Caco-2 (cell line): ENCODE results near the gene HIBCH. TPM values are rescaled to one million over a fixed set of nuclear protein-coding genes. Genes with fewer than 3 reads are reported as not detected.

Source experiments
- BruUV-seq: library from RNA; stranded (reverse); fragments of 400-500 nt; replicated peaks from 2 replicates; lab custom pipeline; 2021; lab: Mats Ljungman, UMichigan
- CTCF ChIA-PET: fragments of 300-600 bp; sonication (Branson Sonifier 250); formaldehyde crosslinking; loops from one replicate; lab custom pipeline; 2022; ENCODE audit warnings: antibody characterized with exemption; lab: Charles Lee
- POLR2A ChIA-PET: fragments of 300-600 bp; sonication (Branson Sonifier 250); formaldehyde crosslinking; loops from one replicate; lab custom pipeline; 2022; ENCODE audit warnings: antibody characterized with exemption; lab: Charles Lee
- DNase-seq, 2 experiments: peaks; one replicate each; pipeline versions ENCODE4 v3.0.0 to v3.0.0-alpha.2; 2020 to 2022
- H3K27me3 ChIP-seq: replicated peaks from 2 replicates; pipeline ENCODE4 v1.6.0; 2011; ENCODE audit warnings: low read length; ENCODE audit not compliant: control insufficient read depth, insufficient read depth
- H3K36me3 ChIP-seq: 2 replicates; pipeline ENCODE4 v1.5.1; 2011; ENCODE audit warnings: low read length; ENCODE audit not compliant: control insufficient read depth, insufficient read depth
- H3K4me1 ChIP-seq: fragments of 250-450 bp; sonication (Bioruptor Pico); 2 replicates; pipeline ENCODE4 v1.5.1; 2020; ENCODE audit warnings: mild to moderate bottlenecking
- H3K4me3 ChIP-seq: 2 replicates; pipeline ENCODE4 v1.5.1; 2011; ENCODE audit warnings: low read depth, mild to moderate bottlenecking, control low read depth, low read length
- H3K9me3 ChIP-seq: fragments of 250-450 bp; sonication (Bioruptor Pico); 2 replicates; pipeline ENCODE4 v1.5.1; 2020; ENCODE audit warnings: mild to moderate bottlenecking, moderate library complexity
- H3K27ac Mint-ChIP-seq: one replicate; pipeline ENCODE4 v1.8.0; 2022; ENCODE audit warnings: mixed read lengths; ENCODE audit not compliant: unreplicated experiment
- H3K27me3 Mint-ChIP-seq: one replicate; pipeline ENCODE4 v1.8.0; 2022; ENCODE audit warnings: mixed read lengths; ENCODE audit not compliant: insufficient read depth, unreplicated experiment
- H3K36me3 Mint-ChIP-seq: one replicate; pipeline ENCODE4 v1.8.0; 2022; ENCODE audit warnings: mild to moderate bottlenecking, mixed read lengths; ENCODE audit not compliant: insufficient read depth, unreplicated experiment
- H3K4me1 Mint-ChIP-seq: one replicate; pipeline ENCODE4 v1.8.0; 2022; ENCODE audit warnings: low read depth, mixed read lengths; ENCODE audit not compliant: unreplicated experiment
- H3K4me3 Mint-ChIP-seq: one replicate; pipeline ENCODE4 v1.8.0; 2022; ENCODE audit warnings: mild to moderate bottlenecking, moderate library complexity, mixed read lengths; ENCODE audit not compliant: unreplicated experiment
- H3K9me3 Mint-ChIP-seq: one replicate; pipeline ENCODE4 v1.8.0; 2022; ENCODE audit warnings: mixed read lengths; ENCODE audit not compliant: unreplicated experiment
- CTCF ChIP-seq, 2 experiments: fragments of 200-600 bp in 1 of 2; IDR thresholded peaks; 1 replicate in 1 of 2; 2 replicates in 1 of 2; pipeline versions ENCODE4 v1.5.1 to v1.8.0; 2011 to 2022; ENCODE audit warnings: antibody characterized with exemption in 1 of 2, control low read depth in 1 of 2, inconsistent platforms in 1 of 2, low read depth in 1 of 2, low read length in 1 of 2, mild to moderate bottlenecking in 1 of 2, moderate library complexity in 1 of 2; ENCODE audit not compliant: insufficient read depth in 1 of 2, severe bottlenecking in 1 of 2, unreplicated experiment in 1 of 2
- intact Hi-C: fragments of 100-400 bp; cut with micrococcal nuclease; formaldehyde crosslinking; loops from one replicate; pipeline ENCODE4 v1.10.0; 2022; ENCODE audit not compliant: unreplicated experiment
- total RNA-seq: library from RNA; stranded (reverse); gene quantifications from 2 replicates; pipeline ENCODE4 v1.2.3, GENCODE V29; 2022

Gene HIBCH
- total RNA-seq, 1 experiment from 2014 or later: 34.4 TPM

- intact Hi-C loops: no loop called here
- H3K4me1 Mint-ChIP-seq: peaks cover 16% of the 10 kb centered on the region
- ChIA-PET POLR2A (no interaction called here), CTCF (no interaction called here)
- peaks cover 23% of the 10 kb centered on the region for H3K4me1 ChIP-seq
- DNase-seq: no peak
- H3K9me3 Mint-ChIP-seq: no peaks in the 10 kb centered on the region
- no peaks in the 10 kb centered on the region for H3K27me3 ChIP-seq
- no peaks in the 10 kb centered on the region for H3K27me3 Mint-ChIP-seq
- H3K27ac Mint-ChIP-seq: no peak overlapping the region
- no peaks in the 10 kb centered on the region for H3K36me3 ChIP-seq
- H3K4me3 ChIP-seq: no peak overlapping the region
- no peak for TF ChIP-seq CTCF (IDR thresholded peaks at IDR 0.05; ENCODE audit: insufficient read depth in 1 of 2, low read depth in 1 of 2, low read length in 1 of 2, severe bottlenecking in 1 of 2, unreplicated experiment in 1 of 2)
- H3K4me3 Mint-ChIP-seq: no peak overlapping the region
- no peaks in the 10 kb centered on the region for H3K36me3 Mint-ChIP-seq
- H3K9me3 ChIP-seq: no peaks in the 10 kb centered on the region
- BruUV-seq: no TSS peak
These were observed 13.8 kb upstream of the HIBCH start for GRCh38 chr2:190333395-190333794.

GRCh38 chr2:190328573-190329147 lies 9.0 kb upstream of the HIBCH start:
- peak in 1 of 2 experiments; percentile 35 for TF ChIP-seq CTCF (IDR thresholded peaks at IDR 0.05; ENCODE audit: insufficient read depth in 1 of 2, low read depth in 1 of 2, low read length in 1 of 2, severe bottlenecking in 1 of 2, unreplicated experiment in 1 of 2)
- Histone ChIP-seq H3K4me3 (no peak overlapping the region), H3K36me3 (no peaks in the 10 kb centered on the region), H3K9me3 (no peaks in the 10 kb centered on the region), H3K27me3 (no peaks in the 10 kb centered on the region), H3K4me1 (peaks cover 2% of the 10 kb centered on the region)
- Mint-ChIP-seq H3K27me3 (no peaks in the 10 kb centered on the region), H3K36me3 (no peaks in the 10 kb centered on the region), H3K9me3 (no peaks in the 10 kb centered on the region), H3K4me1 (no peaks in the 10 kb centered on the region), H3K4me3 (no peak overlapping the region), H3K27ac (no peak overlapping the region)
- intact Hi-C loops: loop anchor here (1.0 kb wide), 1 partner anchor 44 kb away; no protein-coding TSS in a partner anchor
- no peak for DNase-seq
- ChIA-PET CTCF (interaction anchor here (0.6 to 1.9 kb wide), 3 partner anchors 9 to 172 kb away, joined by 3 to 9 read pairs (median 3); partner anchors contain the start of gene HIBCH), POLR2A (no interaction called here)
- BruUV-seq: no TSS peak

- Mint-ChIP-seq H3K27me3 (no peaks in the 10 kb centered on the region), H3K4me1 (no peaks in the 10 kb centered on the region), H3K9me3 (no peaks in the 10 kb centered on the region), H3K27ac (no peak overlapping the region), H3K36me3 (no peaks in the 10 kb centered on the region), H3K4me3 (no peak overlapping the region)
- no peaks in the 10 kb centered on the region for H3K9me3 ChIP-seq
- ChIA-PET POLR2A (no interaction called here), CTCF (interaction anchor here (0.9 kb wide), 1 partner anchor 172 kb away, joined by 3 read pairs; no protein-coding TSS in a partner anchor)
- no TSS peak for BruUV-seq
- intact Hi-C loops: loop anchor here (1.0 kb wide), 1 partner anchor 44 kb away; no protein-coding TSS in a partner anchor
- TF ChIP-seq CTCF (IDR thresholded peaks at IDR 0.05; ENCODE audit: insufficient read depth in 1 of 2, low read depth in 1 of 2, low read length in 1 of 2, severe bottlenecking in 1 of 2, unreplicated experiment in 1 of 2): no peak
- DNase-seq: no peak
- H3K36me3 ChIP-seq: no peaks in the 10 kb centered on the region
- no peaks in the 10 kb centered on the region for H3K4me1 ChIP-seq
- H3K4me3 ChIP-seq: no peak overlapping the region
- no peaks in the 10 kb centered on the region for H3K27me3 ChIP-seq
These were observed 8.4 kb upstream of the HIBCH start for GRCh38 chr2:190327867-190328572.
